OCI-M2 (cell line): ENCODE measurements around the gene PPP2R1A.
"Not testable (repeated sequence)": the region's sequence is repeated elsewhere in the genome, so short reads cannot be mapped to it uniquely, and the experiment has no call there.

Experiments
- DNase-seq: peaks from one replicate; lab custom pipeline; 2025; ENCODE audit not compliant: unreplicated experiment; lab: John Stamatoyannopoulos, UW

PPP2R1A gene

GRCh38 chr19:52237771-52238400 lies 48.0 kb downstream of the PPP2R1A start:
- peak; percentile 37 for DNase-seq

GRCh38 chr19:52244021-52244420 lies 54.2 kb downstream of the PPP2R1A start:
- DNase-seq, result no peak

GRCh38 chr19:52248241-52248640 lies 58.4 kb downstream of the PPP2R1A start:
- DNase-seq, result no peak

- DNase-seq, result no peak
These were observed 68.6 kb downstream of the PPP2R1A start for GRCh38 chr19:52258426-52258825.

- not testable (repeated sequence) for DNase-seq
These were observed 75.7 kb downstream of the PPP2R1A start for GRCh38 chr19:52265556-52265955.

- DNase-seq, result peak; percentile 86
These were observed 79.7 kb downstream of the PPP2R1A start, which contains the start of gene ZNF766 for GRCh38 chr19:52269338-52270261. ZNF766 (plus strand) TSS chr19:52269587; CDS start chr19:52269614, 27 bp downstream.

GRCh38 chr19:52270266-52270885 lies 80.5 kb downstream of the PPP2R1A start:
- DNase-seq, result no peak

- no peak for DNase-seq
These were observed 83.4 kb downstream of the PPP2R1A start for GRCh38 chr19:52273301-52273700.

GRCh38 chr19:52274191-52274590 lies 84.3 kb downstream of the PPP2R1A start:
- no peak for DNase-seq

- no peak for DNase-seq
These were observed 86.1 kb downstream of the PPP2R1A start for GRCh38 chr19:52275988-52276387.

- DNase-seq, result no peak
These were observed 87.6 kb downstream of the PPP2R1A start for GRCh38 chr19:52277471-52277870.
